Endothelial cell of umbilical vein (primary cell): ENCODE measurements around the gene YPEL1. TPM values are rescaled to one million over a fixed set of nuclear protein-coding genes. Genes with fewer than 3 reads are reported as not detected.

Experiments used
- BruUV-seq: library from RNA; stranded (reverse); fragments of 400-500 nt; replicated peaks from 2 replicates; lab custom pipeline; 2021; lab: Mats Ljungman, UMichigan
- CTCF ChIA-PET: fragments of 300-600, 350-600 bp; sonication (Branson Sonifier 250); formaldehyde crosslinking; loops from one replicate; lab custom pipeline; 2021; ENCODE audit warnings: antibody characterized with exemption, inconsistent platforms; lab: Charles Lee
- POLR2A ChIA-PET: fragments of 300-600, 350-600 bp; sonication (Branson Sonifier 250); formaldehyde crosslinking; loops from one replicate; lab custom pipeline; 2021; ENCODE audit warnings: antibody characterized with exemption, inconsistent platforms; lab: Charles Lee
- DNase-seq: peaks from one replicate; pipeline ENCODE4 v3.0.0-alpha.2; 2011; ENCODE audit warnings: low read depth, low spot score
- FAIRE-seq: peaks from 2 replicates; lab custom pipeline; 2011; peaks lifted over from hg19 to GRCh38; lab: Jason Lieb, UNC
- H2AFZ ChIP-seq: 2 replicates; pipeline ENCODE4 v1.6.0; 2012; ENCODE audit warnings: low read depth, low read length, control low read depth, inconsistent platforms
- H3K27ac ChIP-seq: 2 replicates; pipeline ENCODE4 v1.5.1; 2011; ENCODE audit warnings: low read depth, mild to moderate bottlenecking, control low read depth, low read length, moderate library complexity; ENCODE audit not compliant: insufficient read depth
- H3K27me3 ChIP-seq, 2 experiments: 2 replicates each; pipeline versions ENCODE4 v1.6.0 to v1.6.1; 2011; ENCODE audit warnings: low read length in 2 of 2, mixed read lengths in 1 of 2; ENCODE audit not compliant: control insufficient read depth in 2 of 2, insufficient read depth in 2 of 2
- H3K36me3 ChIP-seq, 2 experiments: 2 replicates in 1 of 2; 3 replicates in 1 of 2; pipeline ENCODE4 v1.5.1; 2011; ENCODE audit warnings: low read length in 2 of 2, mild to moderate bottlenecking in 1 of 2, moderate library complexity in 1 of 2; ENCODE audit not compliant: control insufficient read depth in 2 of 2, insufficient read depth in 2 of 2; ENCODE audit errors: extremely low read depth in 1 of 2
- H3K4me1 ChIP-seq: 3 replicates; pipeline ENCODE4 v1.5.1; 2011; ENCODE audit warnings: mild to moderate bottlenecking, low read length; ENCODE audit not compliant: control insufficient read depth, insufficient read depth; ENCODE audit errors: extremely low read depth
- H3K4me2 ChIP-seq: 2 replicates; pipeline ENCODE4 v1.6.1; 2011; ENCODE audit warnings: low read length, control low read depth, mixed read lengths; ENCODE audit not compliant: insufficient read depth
- H3K4me3 ChIP-seq, 3 experiments: fragments of 200-600 bp in 1 of 3; sonication (generic), shearing (Covaris generic) in 1 of 3; replicated peaks in 1 of 3; 2 replicates each; pipeline ENCODE4 v1.5.1; 2011 to 2016; ENCODE audit warnings: control low read depth in 3 of 3, low read length in 3 of 3, mild to moderate bottlenecking in 2 of 3, inconsistent platforms in 1 of 3, low read depth in 1 of 3, moderate library complexity in 1 of 3; ENCODE audit not compliant: insufficient read depth in 1 of 3
- H3K79me2 ChIP-seq: 2 replicates; pipeline ENCODE4 v1.6.0; 2012; ENCODE audit warnings: low read length, inconsistent platforms; ENCODE audit not compliant: control insufficient read depth, insufficient read depth
- H3K9ac ChIP-seq: replicated peaks from 2 replicates; pipeline ENCODE3; 2011; ENCODE audit warnings: low read length, control low read depth; ENCODE audit not compliant: insufficient read depth; ENCODE audit errors: extremely low read depth
- H3K9me1 ChIP-seq: replicated peaks from 3 replicates; pipeline ENCODE4 v1.6.0; 2011; ENCODE audit warnings: mild to moderate bottlenecking, low read length; ENCODE audit not compliant: control insufficient read depth, insufficient read depth; ENCODE audit errors: extremely low read depth
- H3K9me3 ChIP-seq: replicated peaks from 2 replicates; pipeline ENCODE4 v1.5.1; 2012; ENCODE audit warnings: low read length, inconsistent platforms; ENCODE audit not compliant: control insufficient read depth, insufficient read depth
- H4K20me1 ChIP-seq: replicated peaks from 2 replicates; pipeline ENCODE3; 2011; ENCODE audit warnings: mild to moderate bottlenecking, low read length; ENCODE audit not compliant: control insufficient read depth, insufficient read depth; ENCODE audit errors: extremely low read depth
- EZH2 ChIP-seq: IDR thresholded peaks from 2 replicates; pipeline ENCODE4 v1.6.1; 2012; ENCODE audit warnings: borderline replicate concordance, low read depth, mild to moderate bottlenecking, moderate library complexity, low read length, inconsistent platforms; ENCODE audit not compliant: severe bottlenecking
- FOS ChIP-seq: IDR thresholded peaks from 2 replicates; pipeline ENCODE4 v1.6.1; 2011; ENCODE audit warnings: mild to moderate bottlenecking, low read length, moderate library complexity, borderline replicate concordance; ENCODE audit not compliant: insufficient read depth
- GATA2 ChIP-seq: IDR thresholded peaks from 2 replicates; pipeline ENCODE4 v1.7.0; 2011; ENCODE audit warnings: low read depth, mild to moderate bottlenecking, moderate library complexity, mixed read lengths, low read length; ENCODE audit not compliant: insufficient read length, insufficient read depth
- JUN ChIP-seq: IDR thresholded peaks from 2 replicates; pipeline ENCODE4 v1.6.1; 2011; ENCODE audit warnings: borderline replicate concordance, low read depth; ENCODE audit not compliant: insufficient read length, insufficient read depth
- MAX ChIP-seq: IDR thresholded peaks from 2 replicates; pipeline ENCODE4 v1.6.1; 2011; ENCODE audit not compliant: insufficient read depth, insufficient read length
- MYC ChIP-seq: IDR thresholded peaks from one replicate; pipeline ENCODE4 v1.6.1; 2011; ENCODE audit warnings: mild to moderate bottlenecking, low read depth, low read length
- POLR2A ChIP-seq: IDR thresholded peaks from 2 replicates; pipeline ENCODE4 v1.6.1; 2012; ENCODE audit warnings: low read depth, mild to moderate bottlenecking, control low read depth, low read length
- POLR2AphosphoS5 ChIP-seq: IDR thresholded peaks from 2 replicates; pipeline ENCODE4 v1.6.1; 2012; ENCODE audit warnings: low read depth, mild to moderate bottlenecking, control low read depth, low read length, moderate library complexity; ENCODE audit not compliant: insufficient read depth
- dilution Hi-C: fragments of 300-500 bp; cut with MboI; formaldehyde crosslinking; loops from one replicate; pipeline ENCODE4 v1.15.0; 2019; ENCODE audit warnings: low sequenced_read_pairs; ENCODE audit not compliant: extremely low pct_ligation_motif_present
- intact Hi-C: fragments of 100-400 bp; cut with micrococcal nuclease; formaldehyde crosslinking; loops from one replicate; pipeline ENCODE4 v1.10.0; 2022
- polyA plus RNA-seq, 4 experiments: library from polyadenylated mRNA; depleted of rRNA in 3 of 4; stranded (reverse) in 3 of 4; unstranded in 1 of 4; fragments of >200 nt; gene quantifications; 2 replicates each; pipeline versions ENCODE4 v1.2.1 to v1.2.3, GENCODE V29; 2011 to 2012; ENCODE audit warnings: missing spikeins in 1 of 4
- total RNA-seq: library from RNA; stranded (reverse); gene quantifications from 2 replicates; pipeline ENCODE4 v1.2.3, GENCODE V29; 2021
- TF ChIP-seq, protein P1 (sequence below), 2 donors: IDR thresholded peaks; 1 replicate in 1 of 2; 2 replicates in 1 of 2; pipeline ENCODE4 v1.5.1; 2011; ENCODE audit warnings: low read length in 2 of 2, mild to moderate bottlenecking in 2 of 2, moderate library complexity in 2 of 2, control low read depth in 1 of 2, inconsistent platforms in 1 of 2, low read depth in 1 of 2; ENCODE audit not compliant: insufficient read depth in 1 of 2; ENCODE audit errors: extremely low read depth in 1 of 2

Gene YPEL1
- total and polyA plus RNA-seq, 2 donors (not counting 3 experiments of a cell fraction or from before 2014, with no cell fraction given) = 3.7 to 6.2 TPM

DNA sequence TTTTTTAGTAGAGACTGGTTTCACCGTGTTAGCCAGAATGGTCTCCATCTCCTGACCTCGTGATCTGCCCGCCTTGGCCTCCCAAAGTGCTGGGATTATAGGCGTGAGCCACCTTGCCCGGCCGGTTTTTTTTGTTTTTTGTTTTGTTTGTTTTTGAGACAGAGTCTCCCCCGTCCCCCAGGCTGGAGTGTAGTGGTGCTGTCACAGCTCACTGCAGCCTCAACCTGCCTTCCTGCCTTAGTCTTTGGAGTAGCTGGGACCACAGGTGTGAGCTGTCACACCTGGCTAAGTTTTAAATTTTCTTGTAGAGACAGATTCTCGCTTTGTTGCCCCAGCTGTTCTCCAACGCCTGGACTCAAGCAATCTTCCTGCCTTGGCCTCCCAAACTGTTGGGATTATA lies 66.6 kb downstream of the YPEL1 start:
- dilution Hi-C loops (no loop called here), intact Hi-C loops (no loop called here)
- Histone ChIP-seq H3K9me1 (no peaks in the 10 kb centered on the region), H3K27me3 (no peaks in the 10 kb centered on the region), H3K79me2 (peaks cover 8% of the 10 kb centered on the region), H3K36me3 (peaks cover 0 to 25% of the 10 kb centered on the region in 2 experiments), H2AFZ (no peak overlapping the region), H3K4me3 (no peak overlapping the region), H3K9ac (no peak overlapping the region), H3K4me2 (no peak overlapping the region), H3K4me1 (peaks cover 7% of the 10 kb centered on the region), H4K20me1 (no peaks in the 10 kb centered on the region), H3K9me3 (no peaks in the 10 kb centered on the region), H3K27ac (no peak overlapping the region)
- no peak for FAIRE-seq
- no peak for DNase-seq
- ChIA-PET CTCF (no interaction called here), POLR2A (no interaction called here)
- no TSS peak for BruUV-seq
- TF ChIP-seq JUN (no peak), EZH2 (no peak), POLR2AphosphoS5 (no peak), MAX (no peak), GATA2 (no peak), MYC (no peak), POLR2A (no peak), FOS (no peak)
- TF ChIP-seq, protein P1, sequence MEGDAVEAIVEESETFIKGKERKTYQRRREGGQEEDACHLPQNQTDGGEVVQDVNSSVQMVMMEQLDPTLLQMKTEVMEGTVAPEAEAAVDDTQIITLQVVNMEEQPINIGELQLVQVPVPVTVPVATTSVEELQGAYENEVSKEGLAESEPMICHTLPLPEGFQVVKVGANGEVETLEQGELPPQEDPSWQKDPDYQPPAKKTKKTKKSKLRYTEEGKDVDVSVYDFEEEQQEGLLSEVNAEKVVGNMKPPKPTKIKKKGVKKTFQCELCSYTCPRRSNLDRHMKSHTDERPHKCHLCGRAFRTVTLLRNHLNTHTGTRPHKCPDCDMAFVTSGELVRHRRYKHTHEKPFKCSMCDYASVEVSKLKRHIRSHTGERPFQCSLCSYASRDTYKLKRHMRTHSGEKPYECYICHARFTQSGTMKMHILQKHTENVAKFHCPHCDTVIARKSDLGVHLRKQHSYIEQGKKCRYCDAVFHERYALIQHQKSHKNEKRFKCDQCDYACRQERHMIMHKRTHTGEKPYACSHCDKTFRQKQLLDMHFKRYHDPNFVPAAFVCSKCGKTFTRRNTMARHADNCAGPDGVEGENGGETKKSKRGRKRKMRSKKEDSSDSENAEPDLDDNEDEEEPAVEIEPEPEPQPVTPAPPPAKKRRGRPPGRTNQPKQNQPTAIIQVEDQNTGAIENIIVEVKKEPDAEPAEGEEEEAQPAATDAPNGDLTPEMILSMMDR (IDR thresholded peaks at IDR 0.05; ENCODE audit: extremely low read depth in 1 of 2, insufficient read depth in 1 of 2, low read depth in 1 of 2, low read length in 2 of 2) = no peak
